GM23338 (cell line): Measurements from ENCODE around the gene ZNF91.

Experiments
- CTCF ChIP-seq, 2 experiments: fragments of 200-600 bp in 1 of 2; sonication (generic) in 1 of 2; conservative IDR thresholded peaks; 2 replicates each; pipeline versions ENCODE4 v1.5.1 to v1.6.1; 2016 to 2017; ENCODE audit warnings: antibody characterized with exemption in 2 of 2, low read depth in 2 of 2, mild to moderate bottlenecking in 2 of 2, moderate library complexity in 1 of 2
- REST ChIP-seq: IDR thresholded peaks from one replicate; pipeline ENCODE4 v1.6.1; 2018; ENCODE audit warnings: antibody characterized with exemption; ENCODE audit not compliant: unreplicated experiment

- TF ChIP-seq REST (no peak), CTCF (conservative IDR thresholded peaks at IDR 0.05; ENCODE audit: low read depth in 2 of 2) (no peak)
These were observed 73.2 kb downstream of the ZNF91 start for GRCh38 chr19:23321953-23322549.
